ENCODE measurements around the gene TMEM121B. TPM values are rescaled to one million over a fixed set of nuclear protein-coding genes. Genes with fewer than 3 reads are reported as not detected.

Gene TMEM121B
- total and polyA plus RNA-seq, 2 experiments from 2014 or later, result 2.0 to 7.2 TPM

- H3K4me2 ChIP-seq, result peak overlapping the region; percentile 84; the same call in 1 of the 2 replicates
- Mint-ChIP-seq H3K9me3 (no peaks in the 10 kb centered on the region; the same call in 2 of the 3 replicates), H3K27ac (no peak overlapping the region), H3K36me3 (ENCODE audit: low read depth) (no peaks in the 10 kb centered on the region), H3K27me3 (ENCODE audit: insufficient read depth, low read depth, poor library complexity) (peaks cover 18% of the 10 kb centered on the region), H3K4me3 (peak overlapping the region; percentile 46; the same call in 2 of the 3 replicates), H3K4me1 (peaks cover 30% of the 10 kb centered on the region)
- peaks cover 10% of the 10 kb centered on the region; the same call in 1 of the 2 replicates for H3K27me3 ChIP-seq (ENCODE audit: insufficient read depth)
- no peak overlapping the region for H3K27ac ChIP-seq (ENCODE audit: low read depth)
- peak; percentile 92 for DNase-seq (ENCODE audit: low spot score)
- 0 out of 2 replicates have a peak, but pooled peaks cover 3% of the 10 kb centered on the region for H4K20me1 ChIP-seq (replicated peaks; ENCODE audit: insufficient read depth)
- no peak for TF ChIP-seq STAT1 (IDR thresholded peaks at IDR 0.05; ENCODE audit: unreplicated experiment)
- TF ChIP-seq CREB1 (CRISPR knock-in tag; IDR thresholded peaks at IDR 0.05; ENCODE audit: low read depth), result peak; percentile 57; the same call in 1 of the 2 replicates
- TF ChIP-seq REST (IDR thresholded peaks at IDR 0.05; ENCODE audit: unreplicated experiment), result peak; percentile 98
- peak; percentile 41 for ATAC-seq
- no peak overlapping the region for H2AFZ ChIP-seq
- no peaks in the 10 kb centered on the region for H3K79me2 ChIP-seq (replicated peaks; ENCODE audit: insufficient read depth)
- no peaks in the 10 kb centered on the region for H3K36me3 ChIP-seq (ENCODE audit: insufficient read depth)
- peak overlapping the region; percentile 75; the same call in 1 of the 2 replicates for H3K4me3 ChIP-seq
- H3F3A ChIP-seq (replicated peaks; ENCODE audit: low read depth), result peaks cover 15% of the 10 kb centered on the region; the same call in 1 of the 2 replicates
- no peaks in the 10 kb centered on the region for H3K9me2 ChIP-seq (ENCODE audit: insufficient read depth)
- peaks cover 24% of the 10 kb centered on the region for H3K4me1 ChIP-seq (ENCODE audit: insufficient read depth)
These were observed 879 bp downstream of the TMEM121B start for GRCh38 chr22:17120281-17120680.

- H3K27ac ChIP-seq (ENCODE audit: low read depth), result no peak overlapping the region
- DNase-seq (ENCODE audit: low spot score), result peak; percentile 80
- peak overlapping the region; percentile 75; the same call in 1 of the 2 replicates for H3K4me3 ChIP-seq
- H4K20me1 ChIP-seq (replicated peaks; ENCODE audit: insufficient read depth), result 0 out of 2 replicates have a peak, but pooled peaks cover 3% of the 10 kb centered on the region
- H3K4me2 ChIP-seq, result peak overlapping the region; percentile 43; the same call in 1 of the 2 replicates
- peak; percentile 30 for ATAC-seq
- no peaks in the 10 kb centered on the region for H3K9me2 ChIP-seq (ENCODE audit: insufficient read depth)
- Mint-ChIP-seq H3K27me3 (ENCODE audit: insufficient read depth, low read depth, poor library complexity) (peaks cover 18% of the 10 kb centered on the region), H3K4me3 (peak overlapping the region; percentile 61; the same call in 2 of the 3 replicates), H3K4me1 (peaks cover 30% of the 10 kb centered on the region), H3K27ac (no peak overlapping the region), H3K36me3 (ENCODE audit: low read depth) (no peaks in the 10 kb centered on the region), H3K9me3 (no peaks in the 10 kb centered on the region; the same call in 2 of the 3 replicates)
- no peaks in the 10 kb centered on the region for H3K36me3 ChIP-seq (ENCODE audit: insufficient read depth)
- no peak for TF ChIP-seq STAT1 (IDR thresholded peaks at IDR 0.05; ENCODE audit: unreplicated experiment)
- TF ChIP-seq ZNF331 (CRISPR knock-in tag; IDR thresholded peaks at IDR 0.05; ENCODE audit: low read depth), result no peak
- peak; percentile 60 to 76 for TF ChIP-seq CTCF (conservative IDR thresholded peaks at IDR 0.05; ENCODE audit: low read depth in 2 of 2)
- TF ChIP-seq CREB1 (CRISPR knock-in tag; IDR thresholded peaks at IDR 0.05; ENCODE audit: low read depth), result no peak
- TF ChIP-seq NANOG (IDR thresholded peaks at IDR 0.05; ENCODE audit: borderline replicate concordance), result no peak
- peak; percentile 44 for TF ChIP-seq REST (IDR thresholded peaks at IDR 0.05; ENCODE audit: unreplicated experiment)
- no peaks in the 10 kb centered on the region for H3K79me2 ChIP-seq (replicated peaks; ENCODE audit: insufficient read depth)
- peaks cover 15% of the 10 kb centered on the region; the same call in 1 of the 2 replicates for H3F3A ChIP-seq (replicated peaks; ENCODE audit: low read depth)
- peaks cover 24% of the 10 kb centered on the region for H3K4me1 ChIP-seq (ENCODE audit: insufficient read depth)
- peaks cover 10% of the 10 kb centered on the region; the same call in 1 of the 2 replicates for H3K27me3 ChIP-seq (ENCODE audit: insufficient read depth)
- H2AFZ ChIP-seq, result no peak overlapping the region
These were observed 1.5 kb downstream of the TMEM121B start for GRCh38 chr22:17119481-17120202.

Measured in GM23338 (cell line).